Skeletal muscle tissue (tissue), 4 donors: ENCODE data around the gene GLIS1. TPM values are rescaled to one million over a fixed set of nuclear protein-coding genes. Genes with fewer than 3 reads are reported as not detected.

ENCODE experiments used
- H3K27ac ChIP-seq: one replicate; pipeline ENCODE4 v1.7.0; 2013; ENCODE audit warnings: mild to moderate bottlenecking, low read depth, low read length, inconsistent platforms
- H3K27me3 ChIP-seq, 3 donors: one replicate each; pipeline ENCODE4 v1.7.0; 2013; ENCODE audit warnings: low read length in 3 of 3; ENCODE audit not compliant: control insufficient read depth in 3 of 3, insufficient read depth in 3 of 3
- H3K36me3 ChIP-seq, 3 donors: one replicate each; pipeline ENCODE4 v1.7.0; 2013; ENCODE audit warnings: low read length in 3 of 3; ENCODE audit not compliant: control insufficient read depth in 3 of 3, insufficient read depth in 3 of 3
- H3K4me1 ChIP-seq, 3 donors: one replicate each; pipeline ENCODE4 v1.7.0; 2013; ENCODE audit warnings: low read length in 3 of 3, mild to moderate bottlenecking in 3 of 3; ENCODE audit not compliant: control insufficient read depth in 3 of 3, insufficient read depth in 3 of 3
- H3K4me3 ChIP-seq, 3 donors: one replicate each; pipeline ENCODE4 v1.7.0; 2013; ENCODE audit warnings: low read length in 3 of 3
- H3K9ac ChIP-seq, 3 donors: one replicate each; pipeline ENCODE4 v1.7.0; 2013; ENCODE audit warnings: low read length in 3 of 3, mild to moderate bottlenecking in 3 of 3, moderate library complexity in 2 of 3, low read depth in 1 of 3
- H3K9me3 ChIP-seq, 3 donors: one replicate each; pipeline ENCODE4 v1.7.0; 2013; ENCODE audit warnings: low read length in 3 of 3; ENCODE audit not compliant: control insufficient read depth in 3 of 3
- total RNA-seq: library from RNA; depleted of rRNA; stranded (reverse); fragments of >200 nt; gene quantifications from one replicate; pipeline ENCODE4 v1.2.3, GENCODE V29; 2014
- donor health status: Osteomylitis.

The GLIS1 gene
- total RNA-seq, 1 donor from 2014 or later = not detected

GRCh38 chr1:53643041-53643880 is 95.7 kb downstream of the GLIS1 start:
- Histone ChIP-seq H3K27ac (no peak overlapping the region), H3K36me3 (no peaks in the 10 kb centered on the region), H3K9me3 (no peaks in the 10 kb centered on the region), H3K27me3 (peaks cover 7 to 12% (median 12%) of the 10 kb centered on the region in 3 donors), H3K4me3 (no peak overlapping the region), H3K9ac (no peak overlapping the region), H3K4me1 (peaks cover 0 to 5% (median 4%) of the 10 kb centered on the region in 3 donors)

GRCh38 chr1:53642607-53643006 is 96.4 kb downstream of the GLIS1 start:
- Histone ChIP-seq H3K27ac (no peak overlapping the region), H3K9ac (no peak overlapping the region), H3K9me3 (no peaks in the 10 kb centered on the region), H3K27me3 (peaks cover 7 to 16% (median 12%) of the 10 kb centered on the region in 3 donors), H3K36me3 (no peaks in the 10 kb centered on the region), H3K4me1 (peaks cover 0 to 5% (median 4%) of the 10 kb centered on the region in 3 donors), H3K4me3 (no peak overlapping the region)

GRCh38 chr1:53642215-53642555 is 96.8 kb downstream of the GLIS1 start:
- no peak overlapping the region for H3K27ac ChIP-seq
- no peaks in the 10 kb centered on the region for H3K36me3 ChIP-seq
- H3K4me1 ChIP-seq = peaks cover 0 to 5% (median 4%) of the 10 kb centered on the region in 3 donors
- H3K9ac ChIP-seq = no peak overlapping the region
- no peaks in the 10 kb centered on the region for H3K9me3 ChIP-seq
- peaks cover 7 to 17% (median 12%) of the 10 kb centered on the region in 3 donors for H3K27me3 ChIP-seq
- H3K4me3 ChIP-seq = no peak overlapping the region

- Histone ChIP-seq H3K4me1 (peaks cover 0 to 5% (median 4%) of the 10 kb centered on the region in 3 donors), H3K9me3 (no peaks in the 10 kb centered on the region), H3K27ac (no peak overlapping the region), H3K36me3 (no peaks in the 10 kb centered on the region), H3K27me3 (peaks cover 7 to 22% (median 12%) of the 10 kb centered on the region in 3 donors), H3K9ac (no peak overlapping the region), H3K4me3 (no peak overlapping the region)
Measured at GRCh38 chr1:53641481-53642214, 97.3 kb downstream of the GLIS1 start.

GRCh38 chr1:53640701-53641075 is 98.3 kb downstream of the GLIS1 start:
- Histone ChIP-seq H3K9ac (no peak overlapping the region), H3K27ac (no peak overlapping the region), H3K4me1 (peaks cover 0 to 5% (median 4%) of the 10 kb centered on the region in 3 donors), H3K36me3 (no peaks in the 10 kb centered on the region), H3K9me3 (no peaks in the 10 kb centered on the region), H3K4me3 (no peak overlapping the region), H3K27me3 (peaks cover 3 to 25% (median 12%) of the 10 kb centered on the region in 3 donors)

GRCh38 chr1:53639996-53640700 is 98.8 kb downstream of the GLIS1 start:
- peaks cover under 1 to 22% (median 11%) of the 10 kb centered on the region in 3 donors for H3K27me3 ChIP-seq
- H3K4me1 ChIP-seq = peaks cover 0 to 5% (median 4%) of the 10 kb centered on the region in 3 donors
- H3K27ac ChIP-seq = no peak overlapping the region
- H3K36me3 ChIP-seq = no peaks in the 10 kb centered on the region
- H3K9me3 ChIP-seq = no peaks in the 10 kb centered on the region
- no peak overlapping the region for H3K9ac ChIP-seq
- H3K4me3 ChIP-seq = no peak overlapping the region

GRCh38 chr1:53639251-53639763 is 99.7 kb downstream of the GLIS1 start:
- H3K4me3 ChIP-seq = no peak overlapping the region
- H3K4me1 ChIP-seq = peaks cover 0 to 5% (median 4%) of the 10 kb centered on the region in 3 donors
- H3K27ac ChIP-seq = no peak overlapping the region
- H3K27me3 ChIP-seq = peaks cover 0 to 26% (median 8%) of the 10 kb centered on the region in 3 donors
- H3K36me3 ChIP-seq = no peaks in the 10 kb centered on the region
- H3K9ac ChIP-seq = no peak overlapping the region
- H3K9me3 ChIP-seq = no peaks in the 10 kb centered on the region

- H3K27me3 ChIP-seq = peaks cover 0 to 19% (median 8%) of the 10 kb centered on the region in 3 donors
- H3K4me3 ChIP-seq = no peak overlapping the region
- no peak overlapping the region for H3K27ac ChIP-seq
- no peaks in the 10 kb centered on the region for H3K36me3 ChIP-seq
- no peak overlapping the region for H3K9ac ChIP-seq
- peaks cover 0 to 5% (median 4%) of the 10 kb centered on the region in 3 donors for H3K4me1 ChIP-seq
- H3K9me3 ChIP-seq = no peaks in the 10 kb centered on the region
Measured at GRCh38 chr1:53638360-53639035, 100.5 kb downstream of the GLIS1 start.
